HCT116 (cell line): ENCODE data around the gene SYF2.
"Not testable (repeated sequence)": the region's sequence is repeated elsewhere in the genome, so short reads cannot be mapped to it uniquely, and the experiment has no call there.

Experiments
- CTCF ChIP-seq, 3 experiments: fragments of 200-600 bp in 1 of 3; sonication (generic) in 1 of 3; IDR thresholded peaks in 2 of 3; conservative IDR thresholded peaks in 1 of 3; 2 replicates each; pipeline ENCODE4 v1.5.1; 2012 to 2017; ENCODE audit warnings: low read depth in 2 of 3, low read length in 2 of 3, antibody characterized with exemption in 1 of 3, borderline replicate concordance in 1 of 3, control low read depth in 1 of 3, mild to moderate bottlenecking in 1 of 3, mixed read lengths in 1 of 3, mixed run types in 1 of 3, moderate library complexity in 1 of 3; ENCODE audit not compliant: insufficient read depth in 1 of 3
- EZH2 ChIP-seq: fragments of 200-600 bp; sonication (generic); IDR thresholded peaks from 2 replicates; pipeline ENCODE4 v1.6.1; 2017; ENCODE audit warnings: antibody characterized with exemption, mixed run types
- POLR2AphosphoS5 ChIP-seq: IDR thresholded peaks from 2 replicates; pipeline ENCODE4 v1.6.1; 2011; ENCODE audit warnings: mild to moderate bottlenecking, low read depth, low read length, moderate library complexity

DNA sequence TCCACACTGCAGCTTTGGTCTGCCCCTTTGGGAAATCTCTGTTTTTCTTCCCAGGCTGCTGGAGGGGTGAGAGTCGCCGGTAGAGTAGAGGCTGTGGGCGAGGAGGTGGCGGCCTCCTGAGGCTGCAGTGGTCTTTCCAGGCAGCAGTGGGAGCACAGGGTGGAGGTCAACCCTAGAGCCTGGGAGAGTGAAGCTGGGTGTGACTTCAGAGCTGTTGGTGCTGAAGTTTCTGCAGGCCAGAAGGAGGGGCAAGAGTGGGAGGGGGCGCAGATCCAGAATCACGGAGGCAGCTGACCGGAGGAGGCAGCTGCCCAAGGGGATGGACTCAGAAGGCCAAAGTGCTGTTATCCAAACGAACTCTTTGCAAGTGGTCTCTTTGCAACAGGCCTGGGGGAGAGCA is 46.5 kb upstream of the SYF2 start:
- not testable (repeated sequence) for TF ChIP-seq CTCF (IDR thresholded peaks at IDR 0.05 in 2 of 3, conservative IDR thresholded peaks at IDR 0.05 in 1 of 3; ENCODE audit: borderline replicate concordance in 1 of 3, insufficient read depth in 1 of 3, low read depth in 2 of 3, low read length in 2 of 3); EZH2; POLR2AphosphoS5
